Measurements from ENCODE around the gene DIPK2B. TPM values are rescaled to one million over a fixed set of nuclear protein-coding genes. Genes with fewer than 3 reads are reported as not detected.

DIPK2B gene
- total RNA-seq, 1 donor from 2014 or later = not detected

DNA sequence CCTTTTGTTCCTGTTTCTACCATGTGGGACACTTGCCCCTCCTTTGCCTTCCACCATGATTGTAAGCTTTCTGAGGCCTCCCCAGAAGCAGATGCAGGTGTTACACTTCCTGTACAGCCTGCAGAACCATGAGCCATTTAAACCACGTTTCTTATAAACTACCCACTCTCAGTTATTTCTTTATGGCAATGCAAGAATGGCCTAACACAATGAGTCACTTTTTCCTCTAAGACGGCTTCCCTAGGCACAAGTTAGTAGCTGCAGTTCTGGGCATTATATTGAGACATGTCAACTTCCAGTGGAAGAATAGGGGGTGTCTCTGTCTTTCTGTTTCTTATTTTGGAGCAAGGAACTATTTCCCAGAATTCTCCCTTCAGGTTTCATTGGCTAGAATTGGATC is 32.9 kb upstream of the DIPK2B start:
- Mint-ChIP-seq H3K4me3 (no peak overlapping the region), H3K9me3 (peaks cover 2% of the 10 kb centered on the region), H3K36me3 (no peaks in the 10 kb centered on the region), H3K27ac (no peak overlapping the region), H3K4me1 (no peaks in the 10 kb centered on the region), H3K27me3 (ENCODE audit: insufficient read depth, low read depth) (peaks cover 2% of the 10 kb centered on the region)
- no peak for DNase-seq (ENCODE audit: low spot score)
- Histone ChIP-seq H3F3A (ENCODE audit: low read depth) (no peaks in the 10 kb centered on the region), H3K27ac (no peak overlapping the region), H3K27me3 (no peaks in the 10 kb centered on the region), H3K9me3 (ENCODE audit: low read depth) (peaks cover 4% of the 10 kb centered on the region), H3K4me3 (no peak overlapping the region), H2AFZ (replicated peaks) (no peak overlapping the region), H3K4me2 (no peak overlapping the region), H3K9ac (no peak overlapping the region), H3K4me1 (no peaks in the 10 kb centered on the region), H4K20me1 (ENCODE audit: low read depth) (no peaks in the 10 kb centered on the region), H3K79me2 (ENCODE audit: low read depth) (no peaks in the 10 kb centered on the region), H3K36me3 (no peaks in the 10 kb centered on the region)
- TF ChIP-seq EZH2phosphoT487 (IDR thresholded peaks at IDR 0.05) (no peak), EZH2 (IDR thresholded peaks at IDR 0.05) (no peak)
- TF ChIP-seq, protein P1, sequence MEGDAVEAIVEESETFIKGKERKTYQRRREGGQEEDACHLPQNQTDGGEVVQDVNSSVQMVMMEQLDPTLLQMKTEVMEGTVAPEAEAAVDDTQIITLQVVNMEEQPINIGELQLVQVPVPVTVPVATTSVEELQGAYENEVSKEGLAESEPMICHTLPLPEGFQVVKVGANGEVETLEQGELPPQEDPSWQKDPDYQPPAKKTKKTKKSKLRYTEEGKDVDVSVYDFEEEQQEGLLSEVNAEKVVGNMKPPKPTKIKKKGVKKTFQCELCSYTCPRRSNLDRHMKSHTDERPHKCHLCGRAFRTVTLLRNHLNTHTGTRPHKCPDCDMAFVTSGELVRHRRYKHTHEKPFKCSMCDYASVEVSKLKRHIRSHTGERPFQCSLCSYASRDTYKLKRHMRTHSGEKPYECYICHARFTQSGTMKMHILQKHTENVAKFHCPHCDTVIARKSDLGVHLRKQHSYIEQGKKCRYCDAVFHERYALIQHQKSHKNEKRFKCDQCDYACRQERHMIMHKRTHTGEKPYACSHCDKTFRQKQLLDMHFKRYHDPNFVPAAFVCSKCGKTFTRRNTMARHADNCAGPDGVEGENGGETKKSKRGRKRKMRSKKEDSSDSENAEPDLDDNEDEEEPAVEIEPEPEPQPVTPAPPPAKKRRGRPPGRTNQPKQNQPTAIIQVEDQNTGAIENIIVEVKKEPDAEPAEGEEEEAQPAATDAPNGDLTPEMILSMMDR (IDR thresholded peaks at IDR 0.05) = no peak

DNA sequence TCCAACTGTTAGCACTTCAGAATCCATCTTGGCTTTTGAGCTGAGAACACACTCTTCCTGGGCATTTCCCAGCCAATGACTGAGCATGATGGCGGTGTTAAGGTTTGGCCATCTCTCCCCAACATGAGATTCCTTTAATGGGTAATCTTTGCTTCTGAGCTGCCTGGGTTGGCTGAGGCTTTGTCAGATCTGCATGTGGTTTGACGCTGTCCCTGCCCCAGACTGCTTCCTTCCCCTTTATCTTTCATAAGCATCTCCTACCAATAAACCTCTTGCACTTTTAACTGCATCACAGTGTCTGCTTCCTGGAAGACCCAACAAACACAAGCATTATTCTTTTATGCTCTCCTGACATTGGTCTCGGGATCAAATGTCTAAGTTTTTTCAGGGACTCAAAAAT is 31.5 kb upstream of the DIPK2B start:
- no peak overlapping the region for H3K27ac Mint-ChIP-seq
- H3K27ac ChIP-seq = no peak overlapping the region
- H2AFZ ChIP-seq (replicated peaks) = no peak overlapping the region
- no peaks in the 10 kb centered on the region for H3K36me3 ChIP-seq
- H3K9ac ChIP-seq = no peak overlapping the region
- peaks cover 4% of the 10 kb centered on the region for H3K9me3 ChIP-seq (ENCODE audit: low read depth)
- DNase-seq (ENCODE audit: low spot score) = no peak
- TF ChIP-seq EZH2 (IDR thresholded peaks at IDR 0.05) (no peak), EZH2phosphoT487 (IDR thresholded peaks at IDR 0.05) (no peak)
- TF ChIP-seq, protein P1 (IDR thresholded peaks at IDR 0.05) = no peak
- H4K20me1 ChIP-seq (ENCODE audit: low read depth) = no peaks in the 10 kb centered on the region
- peaks cover 2% of the 10 kb centered on the region for H3K9me3 Mint-ChIP-seq
- no peaks in the 10 kb centered on the region for H3K79me2 ChIP-seq (ENCODE audit: low read depth)
- no peak overlapping the region for H3K4me2 ChIP-seq
- no peak overlapping the region for H3K4me3 Mint-ChIP-seq
- no peaks in the 10 kb centered on the region for H3K27me3 ChIP-seq
- H3K4me1 ChIP-seq = no peaks in the 10 kb centered on the region
- H3K4me1 Mint-ChIP-seq = no peaks in the 10 kb centered on the region
- H3F3A ChIP-seq (ENCODE audit: low read depth) = no peaks in the 10 kb centered on the region
- peaks cover 2% of the 10 kb centered on the region for H3K27me3 Mint-ChIP-seq (ENCODE audit: insufficient read depth, low read depth)
- no peak overlapping the region for H3K4me3 ChIP-seq
- no peaks in the 10 kb centered on the region for H3K36me3 Mint-ChIP-seq

- peaks cover 2% of the 10 kb centered on the region for H3K9me3 Mint-ChIP-seq
- H3K4me3 Mint-ChIP-seq = no peak overlapping the region
- no peak overlapping the region for H3K4me2 ChIP-seq
- H3K27ac ChIP-seq = no peak overlapping the region
- H3K27me3 ChIP-seq = no peaks in the 10 kb centered on the region
- no peaks in the 10 kb centered on the region for H3K36me3 Mint-ChIP-seq
- no peaks in the 10 kb centered on the region for H3K4me1 ChIP-seq
- no peak overlapping the region for H3K27ac Mint-ChIP-seq
- DNase-seq (ENCODE audit: low spot score) = no peak
- H3F3A ChIP-seq (ENCODE audit: low read depth) = no peaks in the 10 kb centered on the region
- TF ChIP-seq EZH2phosphoT487 (IDR thresholded peaks at IDR 0.05) (no peak), EZH2 (IDR thresholded peaks at IDR 0.05) (no peak)
- TF ChIP-seq, protein P1 (IDR thresholded peaks at IDR 0.05) = no peak
- no peaks in the 10 kb centered on the region for H4K20me1 ChIP-seq (ENCODE audit: low read depth)
- no peaks in the 10 kb centered on the region for H3K9me3 ChIP-seq (ENCODE audit: low read depth)
- H2AFZ ChIP-seq (replicated peaks) = no peak overlapping the region
- H3K27me3 Mint-ChIP-seq (ENCODE audit: insufficient read depth, low read depth) = peaks cover 2% of the 10 kb centered on the region
- no peak overlapping the region for H3K4me3 ChIP-seq
- H3K4me1 Mint-ChIP-seq = no peaks in the 10 kb centered on the region
- no peak overlapping the region for H3K9ac ChIP-seq
- H3K79me2 ChIP-seq (ENCODE audit: low read depth) = no peaks in the 10 kb centered on the region
- no peaks in the 10 kb centered on the region for H3K36me3 ChIP-seq
Observed at GRCh38 chrX:45230410-45230809, 29.7 kb upstream of the DIPK2B start.

Measured in neural progenitor cell (in vitro differentiated cells).